Measurements from ENCODE around the gene NHLRC4. TPM values are rescaled to one million over a fixed set of nuclear protein-coding genes. Genes with fewer than 3 reads are reported as not detected.

NHLRC4 gene
- total and polyA plus RNA-seq, 9 of the 15 experiments (the other 6 are each of a cell fraction or from before 2014, with no cell fraction given): 0.24 to 3.7 (median 1.3) TPM; not detected in 2

- TF ChIP-seq E2F6 (IDR thresholded peaks at IDR 0.05; ENCODE audit: borderline replicate concordance in 1 of 2, extremely low read depth in 1 of 2, insufficient read depth in 1 of 2, insufficient read length in 1 of 2, low read depth in 1 of 2, low read length in 1 of 2, poor library complexity in 1 of 2, severe bottlenecking in 1 of 2) (peak; percentile 14 to 44), MYNN (IDR thresholded peaks at IDR 0.05) (no peak), MYNN (CRISPR knock-in tag; IDR thresholded peaks at IDR 0.05) (no peak), NFRKB (IDR thresholded peaks at IDR 0.05; ENCODE audit: low read depth) (no peak), CREB3 (tag; conservative IDR thresholded peaks at IDR 0.05; ENCODE audit: low read depth) (no peak), SUPT5H (IDR thresholded peaks at IDR 0.05) (0 out of 2 replicates have a peak, but pooled peaks have one; percentile 33), ZNF384 (IDR thresholded peaks at IDR 0.05; ENCODE audit: low read depth, low read length) (no peak), NBN (IDR thresholded peaks at IDR 0.05; ENCODE audit: low read depth) (peak; percentile 90), RERE (CRISPR knock-in tag; IDR thresholded peaks at IDR 0.05; ENCODE audit: borderline replicate concordance) (no peak), CEBPZ (IDR thresholded peaks at IDR 0.05; ENCODE audit: borderline replicate concordance, low read depth, low read length) (no peak), XRCC5 (IDR thresholded peaks at IDR 0.05; ENCODE audit: low read depth, low read length) (peak; percentile 70; the same call in 1 of the 2 replicates), EWSR1 (IDR thresholded peaks at IDR 0.05; ENCODE audit: borderline replicate concordance, low read depth, partially characterized antibody) (no peak), CGGBP1 (CRISPR knock-in tag; IDR thresholded peaks at IDR 0.05) (no peak)
Measured at GRCh38 chr16:566475-567372, at the start of gene NHLRC4 (continued).
